ENCODE results near the gene KRT24. TPM values are rescaled to one million over a fixed set of nuclear protein-coding genes. Genes with fewer than 3 reads are reported as not detected.

The KRT24 gene
- total RNA-seq, result not detected in 2 replicates

DNA sequence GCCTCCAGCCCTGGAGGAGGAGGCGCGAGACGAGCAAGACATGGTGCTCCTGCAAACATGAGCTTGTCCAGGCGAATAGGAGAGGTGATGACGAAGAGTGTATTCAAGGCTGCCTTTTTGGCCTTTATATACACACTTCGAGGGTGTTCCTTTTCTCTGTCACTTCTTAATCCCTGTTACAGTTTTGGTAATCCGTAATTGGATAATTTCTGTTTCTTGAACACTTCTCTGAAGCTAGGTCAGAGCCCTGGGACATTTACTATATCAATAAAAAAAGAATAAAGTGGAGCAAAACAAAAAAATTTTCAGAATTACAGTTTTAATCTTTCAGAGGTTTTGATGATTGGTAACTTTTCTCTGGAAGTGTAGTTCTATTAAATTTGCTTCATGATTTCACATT lies at the start of gene KRT24:
KRT24 (minus strand) TSS at position 101 of the 400 bp plus-strand sequence; CDS start at position 42, 59 bp downstream.

DNA sequence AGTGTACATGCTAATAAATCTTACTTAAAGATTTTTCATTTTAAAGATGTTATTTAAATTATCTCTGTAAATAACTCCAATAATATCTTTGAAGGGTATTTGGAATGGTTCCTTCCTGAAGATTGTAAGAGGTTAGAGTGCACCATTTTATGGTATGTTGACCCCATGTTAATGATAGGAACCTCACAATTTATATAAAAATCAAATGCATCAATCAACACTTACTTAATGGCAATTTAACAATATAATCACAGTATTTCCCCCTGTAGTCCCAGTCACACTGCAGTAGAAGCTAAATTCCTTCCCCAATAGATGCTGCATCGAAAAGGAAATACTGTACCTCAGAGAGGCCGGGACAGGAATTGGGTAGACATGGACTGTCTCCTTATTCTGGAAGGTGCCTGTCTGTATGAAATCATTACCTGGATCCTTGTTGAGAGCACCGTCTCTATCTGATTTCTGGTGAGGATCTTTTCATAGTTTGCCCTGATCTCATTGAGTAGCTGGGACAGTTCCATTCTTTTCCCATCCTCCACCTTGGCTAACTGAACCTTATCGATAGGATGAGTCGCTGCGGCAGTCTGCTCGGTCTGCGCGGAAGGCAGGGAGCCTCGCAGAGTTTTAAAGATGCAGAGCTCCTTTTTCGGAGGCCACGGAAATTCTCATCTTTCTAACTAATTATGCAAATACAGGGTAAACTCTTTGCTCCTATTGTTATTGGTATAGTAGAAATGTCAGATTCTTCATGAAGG lies 38.8 kb downstream of the KRT24 start, which contains the start of gene KRT222:
KRT222 (minus strand) TSS at position 596 of the 752 bp plus-strand sequence; CDS start at position 518, 78 bp downstream.

Other genes starting within 250 kb of the KRT24 start
- under 0.01 and 2.3 TPM in 2 replicates for gene TNS4, start 202.1 kb downstream of the KRT24 start, total RNA-seq
- 0.13 TPM in 1 of 2 replicates, not detected in the other for gene CCR7, start 138.3 kb downstream of the KRT24 start, total RNA-seq
- gene SMARCE1, start 55.9 kb downstream of the KRT24 start, total RNA-seq, result 63.4 and 96.1 TPM in 2 replicates
- 0.16 and 1.3 TPM in 2 replicates for gene KRT222, start 38.6 kb downstream of the KRT24 start, total RNA-seq
- not detected in 2 replicates for gene KRT25, start 51.6 kb upstream of the KRT24 start, total RNA-seq
- not detected in 2 replicates for gene KRT26, start 68.4 kb upstream of the KRT24 start, total RNA-seq
- 0.51 TPM in 1 of 2 replicates, not detected in the other for gene KRT27, start 78.8 kb upstream of the KRT24 start, total RNA-seq
- gene KRT28, start 96.2 kb upstream of the KRT24 start, total RNA-seq, result 0.51 TPM in 1 of 2 replicates, not detected in the other
- 10.3 and 49.9 TPM in 2 replicates for gene KRT10, start 118.9 kb upstream of the KRT24 start, total RNA-seq
- 0.13 TPM in 1 of 2 replicates, not detected in the other for gene KRT12, start 163.5 kb upstream of the KRT24 start, total RNA-seq
- under 0.01 TPM in 1 of 2 replicates, not detected in the other for gene KRT20, start 181.5 kb upstream of the KRT24 start, total RNA-seq
- gene KRT23, start 233.9 kb upstream of the KRT24 start, total RNA-seq, result 0.76 TPM in 1 of 2 replicates, not detected in the other

Data from mesangial cell (primary cell).